NB4 (cell line): Measurements from ENCODE around the gene FAM20C.

Experiments
- DNase-seq: peaks from one replicate; pipeline ENCODE4 v3.0.0; 2010; ENCODE audit warnings: low read depth
- H3K4me3 ChIP-seq: one replicate; pipeline ENCODE4 v1.5.1; 2011; ENCODE audit warnings: mild to moderate bottlenecking, low read depth, low read length, moderate library complexity
- CTCF ChIP-seq: IDR thresholded peaks from one replicate; pipeline ENCODE4 v1.5.1; 2012; ENCODE audit warnings: low read depth, low read length
- MAX ChIP-seq: IDR thresholded peaks from 2 replicates; pipeline ENCODE4 v1.6.1; 2011; ENCODE audit warnings: low read depth, low read length
- MYC ChIP-seq: IDR thresholded peaks from 2 replicates; pipeline ENCODE4 v1.6.1; 2011; ENCODE audit warnings: low read depth, low read length
- POLR2A ChIP-seq: IDR thresholded peaks from 2 replicates; pipeline ENCODE4 v1.6.1; 2011; ENCODE audit warnings: mild to moderate bottlenecking; ENCODE audit not compliant: insufficient read length; ENCODE audit errors: extremely low read depth

Gene FAM20C

GRCh38 chr7:278081-278480 lies 85.7 kb downstream of the FAM20C start:
- no peak for TF ChIP-seq POLR2A
- no peak overlapping the region for H3K4me3 ChIP-seq
- no peak for DNase-seq

- H3K4me3 ChIP-seq, result no peak overlapping the region
- DNase-seq, result no peak
- no peak for TF ChIP-seq MAX
- TF ChIP-seq MYC, result no peak
- no peak for TF ChIP-seq POLR2A
- no peak for TF ChIP-seq CTCF
Observed at GRCh38 chr7:279821-280220, 87.5 kb downstream of the FAM20C start.

DNA sequence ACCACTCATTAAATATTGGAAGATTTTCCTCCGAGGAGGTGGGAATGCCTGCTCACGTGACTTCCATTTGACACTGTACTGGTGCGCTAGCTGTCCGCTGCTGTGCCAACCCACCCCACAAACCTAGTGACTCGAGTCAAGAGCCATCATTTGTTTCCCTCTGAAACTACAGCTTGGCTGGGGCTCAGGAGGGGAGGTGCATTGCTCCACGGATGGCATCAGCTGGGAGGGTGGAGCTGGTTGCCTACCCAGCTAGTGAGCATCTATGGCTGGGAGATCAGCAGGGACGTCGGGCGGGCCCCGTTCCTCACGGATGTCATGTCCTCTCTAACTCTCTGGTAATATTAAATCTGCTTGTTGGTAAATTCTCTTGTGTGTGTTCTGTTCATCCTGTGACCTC lies 88.1 kb downstream of the FAM20C start:
- no peak for TF ChIP-seq MYC
- no peak for TF ChIP-seq CTCF
- TF ChIP-seq POLR2A, result no peak
- no peak overlapping the region for H3K4me3 ChIP-seq
- no peak for DNase-seq

DNA sequence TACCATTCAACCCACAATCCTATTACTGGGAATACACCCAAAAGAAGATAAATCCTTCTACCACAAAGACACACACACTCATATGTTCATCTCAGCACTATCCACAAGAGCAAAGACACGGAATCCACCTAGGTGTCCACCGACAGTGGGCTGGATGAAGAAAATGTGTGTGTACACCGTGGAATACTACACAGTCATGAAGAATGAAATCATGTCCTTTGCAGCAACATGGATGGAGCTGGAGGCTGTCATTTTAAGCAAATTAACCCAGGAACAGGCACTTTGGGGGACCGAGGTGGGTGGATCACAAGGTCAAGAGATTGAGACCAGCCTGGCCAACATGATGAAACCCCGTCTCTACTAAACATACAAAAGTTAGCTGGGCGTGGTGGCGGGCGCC lies 89.3 kb downstream of the FAM20C start:
- no peak for TF ChIP-seq MAX
- TF ChIP-seq POLR2A, result no peak
- no peak for TF ChIP-seq MYC
- TF ChIP-seq CTCF, result no peak
- no peak for DNase-seq

DNA sequence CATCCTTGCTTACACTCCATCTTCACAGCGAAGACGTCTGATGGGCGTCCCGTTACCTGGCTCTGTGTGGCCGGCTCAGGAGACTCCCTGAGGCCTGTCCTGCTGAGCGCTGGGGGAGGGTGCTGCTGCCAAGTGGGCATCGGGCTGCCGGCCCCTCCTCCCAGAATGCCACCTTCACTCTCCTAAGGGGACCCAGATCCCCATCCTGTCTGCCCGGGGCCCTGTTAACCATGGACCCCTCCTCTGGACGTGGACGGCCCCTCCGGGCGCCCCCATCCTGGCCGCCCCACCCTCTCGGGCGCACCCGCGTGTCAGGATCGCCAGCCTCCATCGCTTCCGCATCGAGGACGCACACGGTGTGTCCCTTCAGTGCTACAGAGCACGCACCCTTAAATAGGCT lies 90.2 kb downstream of the FAM20C start:
- H3K4me3 ChIP-seq, result no peak overlapping the region
- TF ChIP-seq CTCF (no peak), MAX (no peak), POLR2A (no peak), MYC (no peak)
- no peak for DNase-seq

More for the DNA sequence above, 89.3 kb downstream of the FAM20C start:
- no peak overlapping the region for H3K4me3 ChIP-seq

- no peak for TF ChIP-seq MAX
- no peak for TF ChIP-seq MYC
- no peak for TF ChIP-seq POLR2A
- no peak for TF ChIP-seq CTCF
- DNase-seq, result no peak
- H3K4me3 ChIP-seq, result no peak overlapping the region
Observed at GRCh38 chr7:284762-285722, 92.7 kb downstream of the FAM20C start.
